CD14-positive monocyte (primary cell): Measurements from ENCODE around the gene AGK. TPM values are rescaled to one million over a fixed set of nuclear protein-coding genes. Genes with fewer than 3 reads are reported as not detected.
A peak's percentile ranks its signal among the peaks of the same experiment; 100 is the strongest.

Source experiments
- DNase-seq, 3 donors: peaks; one replicate each; pipeline ENCODE4 v3.0.0-alpha.2; 2011 to 2022
- H2AFZ ChIP-seq: 2 replicates; pipeline ENCODE4 v1.6.0; 2012; ENCODE audit warnings: mild to moderate bottlenecking, low read depth, low read length, inconsistent platforms; ENCODE audit not compliant: insufficient read depth, poor library complexity, severe bottlenecking
- H3K27ac ChIP-seq, 2 donors: 1 replicate in 1 of 2; 2 replicates in 1 of 2; pipeline ENCODE4 v1.5.1; 2012 to 2013; ENCODE audit warnings: low read length in 2 of 2, control low read depth in 1 of 2, inconsistent platforms in 1 of 2, low read depth in 1 of 2, mild to moderate bottlenecking in 1 of 2
- H3K27me3 ChIP-seq, 2 donors: one replicate each; pipeline versions ENCODE4 v1.6.0 to v1.6.1; 2011 to 2013; ENCODE audit warnings: low read length in 2 of 2; ENCODE audit not compliant: control insufficient read depth in 2 of 2, insufficient read depth in 2 of 2
- H3K36me3 ChIP-seq, 2 donors: replicated peaks in 1 of 2; 1 replicate in 1 of 2; 2 replicates in 1 of 2; pipeline versions ENCODE4 v1.5.1 to v1.6.1; 2012 to 2013; ENCODE audit warnings: low read length in 2 of 2, control low read depth in 1 of 2, inconsistent platforms in 1 of 2, mild to moderate bottlenecking in 1 of 2; ENCODE audit not compliant: insufficient read depth in 2 of 2, control insufficient read depth in 1 of 2
- H3K4me1 ChIP-seq, 2 donors: 1 replicate in 1 of 2; 2 replicates in 1 of 2; pipeline versions ENCODE4 v1.5.1 to v1.6.1; 2012 to 2013; ENCODE audit warnings: low read length in 2 of 2, control low read depth in 1 of 2, inconsistent platforms in 1 of 2, mild to moderate bottlenecking in 1 of 2, moderate library complexity in 1 of 2; ENCODE audit not compliant: insufficient read depth in 2 of 2, control insufficient read depth in 1 of 2
- H3K4me2 ChIP-seq: replicated peaks from 2 replicates; pipeline ENCODE3; 2012; ENCODE audit warnings: low read length, moderate library complexity, mild to moderate bottlenecking; ENCODE audit not compliant: poor library complexity, severe bottlenecking; ENCODE audit errors: extremely low read depth
- H3K4me3 ChIP-seq, 3 experiments: fragments of 200-600 bp in 1 of 3; sonication (generic) in 1 of 3; replicated peaks in 1 of 3; 1 replicate in 2 of 3; 2 replicates in 1 of 3; pipeline ENCODE4 v1.5.1; 2011 to 2013; ENCODE audit warnings: low read length in 3 of 3, mild to moderate bottlenecking in 3 of 3, control low read depth in 2 of 3, low read depth in 2 of 3, inconsistent platforms in 1 of 3, moderate library complexity in 1 of 3
- H3K79me2 ChIP-seq: 2 replicates; pipeline ENCODE4 v1.6.0; 2012; ENCODE audit warnings: mild to moderate bottlenecking, control low read depth, inconsistent platforms, low read length, moderate library complexity; ENCODE audit not compliant: insufficient read depth
- H3K9ac ChIP-seq: 2 replicates; pipeline ENCODE4 v1.6.0; 2017; ENCODE audit warnings: low read length, mild to moderate bottlenecking; ENCODE audit not compliant: insufficient read depth, poor library complexity, severe bottlenecking
- H3K9me3 ChIP-seq, 2 donors: replicated peaks in 1 of 2; 1 replicate in 1 of 2; 2 replicates in 1 of 2; pipeline versions ENCODE4 v1.5.1 to v1.6.1; 2012 to 2013; ENCODE audit warnings: low read length in 2 of 2, control low read depth in 1 of 2; ENCODE audit not compliant: control insufficient read depth in 1 of 2, insufficient read depth in 1 of 2
- H4K20me1 ChIP-seq: 2 replicates; pipeline ENCODE4 v1.6.0; 2012; ENCODE audit warnings: mild to moderate bottlenecking, low read length, control low read depth, moderate library complexity; ENCODE audit not compliant: insufficient read depth
- H3K27ac Mint-ChIP-seq, 7 donors: one replicate each; pipeline ENCODE4 v1.8.0; 2020; ENCODE audit warnings: mild to moderate bottlenecking in 7 of 7, mixed read lengths in 7 of 7, moderate library complexity in 6 of 7, inconsistent platforms in 2 of 7
- H3K27me3 Mint-ChIP-seq, 3 donors: one replicate each; pipeline ENCODE4 v1.8.0; 2021 to 2022; ENCODE audit warnings: low read depth in 3 of 3, mild to moderate bottlenecking in 3 of 3, mixed read lengths in 3 of 3, moderate library complexity in 3 of 3, inconsistent platforms in 1 of 3
- H3K36me3 Mint-ChIP-seq, 2 donors: one replicate each; pipeline ENCODE4 v1.8.0; 2020; ENCODE audit warnings: mixed read lengths in 2 of 2, inconsistent platforms in 1 of 2, mild to moderate bottlenecking in 1 of 2
- H3K4me1 Mint-ChIP-seq: one replicate; pipeline ENCODE4 v1.8.0; 2020; ENCODE audit warnings: mild to moderate bottlenecking, mixed read lengths
- H3K4me3 Mint-ChIP-seq, 2 donors: one replicate each; pipeline ENCODE4 v1.8.0; 2020; ENCODE audit warnings: mild to moderate bottlenecking in 2 of 2, mixed read lengths in 2 of 2, moderate library complexity in 1 of 2
- H3K9me3 Mint-ChIP-seq, 7 donors: one replicate each; pipeline ENCODE4 v1.8.0; 2020 to 2022; ENCODE audit warnings: mixed read lengths in 7 of 7, mild to moderate bottlenecking in 6 of 7, moderate library complexity in 6 of 7, inconsistent platforms in 2 of 7
- WGBS: methylation state at CpG from one replicate; pipeline ENCODE4 v1.1.5; 2013; ENCODE audit warnings: missing lambda C conversion rate; ENCODE audit not compliant: insufficient coverage; 5-methylcytosine and 5-hydroxymethylcytosine counted together
- intact Hi-C, 2 donors: fragments of 100-400 bp; cut with micrococcal nuclease; formaldehyde crosslinking; loops; one replicate each; pipeline versions ENCODE4 v1.15.0 to v1.15.1; 2023
- polyA plus RNA-seq, 3 donors: library from polyadenylated mRNA; depleted of rRNA in 1 of 3; unstranded in 2 of 3; stranded (reverse) in 1 of 3; fragments of 300-500 nt in 2 of 3; fragments of >200 nt in 1 of 3; fragmentation: Illumina TruSeq in 2 of 3; gene quantifications; 1 replicate in 2 of 3; 2 replicates in 1 of 3; pipeline ENCODE4 v1.2.3, GENCODE V29; 2012 to 2021
- TF ChIP-seq, protein P1 (sequence below): fragments of 200-600 bp; IDR thresholded peaks from one replicate; pipeline ENCODE4 v1.8.0; 2022; ENCODE audit warnings: antibody characterized with exemption, mild to moderate bottlenecking

The AGK gene
- polyA plus RNA-seq, 3 donors = 10.0 to 11.0 (median 11.0) TPM

DNA sequence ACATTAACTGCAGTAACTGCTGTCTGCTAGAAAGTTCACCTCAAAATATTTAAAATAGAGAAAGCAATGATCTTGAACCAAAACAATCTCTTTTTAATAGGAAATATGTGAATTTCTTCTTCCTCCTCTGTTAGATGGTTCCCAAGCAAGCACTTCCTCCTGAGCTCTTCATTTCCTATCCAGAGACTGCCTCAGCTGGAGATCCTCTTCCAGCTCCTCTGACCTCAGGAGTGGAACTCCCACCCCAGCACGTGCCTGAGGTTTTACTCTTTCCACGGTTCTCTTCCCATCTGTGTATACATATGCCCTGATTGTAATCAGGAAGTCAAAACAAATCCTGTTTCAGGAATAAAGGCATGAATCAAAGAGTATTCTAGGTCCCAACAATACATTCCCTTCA lies 145.1 kb downstream of the AGK start:
- Histone ChIP-seq H3K36me3 (no peaks in the 10 kb centered on the region), H3K27me3 (peaks cover 0 to 4% of the 10 kb centered on the region in 2 donors), H3K9me3 (no peaks in the 10 kb centered on the region), H3K4me1 (peaks cover 16 to 24% of the 10 kb centered on the region in 2 donors), H3K4me2 (no peak overlapping the region), H3K9ac (no peak overlapping the region), H2AFZ (no peak overlapping the region), H3K4me3 (no peak overlapping the region), H4K20me1 (no peaks in the 10 kb centered on the region), H3K79me2 (no peaks in the 10 kb centered on the region), H3K27ac (no peak overlapping the region)
- no CpG with 5 or more reads among the region's 2 CpGs for WGBS
- intact Hi-C loops = no loop called here
- DNase-seq = no peak
- Mint-ChIP-seq H3K9me3 (no peaks in the 10 kb centered on the region), H3K27ac (peak overlapping the region in 3 of 7 donors; percentile 40 to 69 (median 48)), H3K4me1 (peaks cover 46% of the 10 kb centered on the region), H3K27me3 (peaks cover 9 to 10% (median 10%) of the 10 kb centered on the region in 3 donors), H3K4me3 (no peak overlapping the region), H3K36me3 (peaks cover 5% of the 10 kb centered on the region in 2 donors)
- TF ChIP-seq, protein P1, sequence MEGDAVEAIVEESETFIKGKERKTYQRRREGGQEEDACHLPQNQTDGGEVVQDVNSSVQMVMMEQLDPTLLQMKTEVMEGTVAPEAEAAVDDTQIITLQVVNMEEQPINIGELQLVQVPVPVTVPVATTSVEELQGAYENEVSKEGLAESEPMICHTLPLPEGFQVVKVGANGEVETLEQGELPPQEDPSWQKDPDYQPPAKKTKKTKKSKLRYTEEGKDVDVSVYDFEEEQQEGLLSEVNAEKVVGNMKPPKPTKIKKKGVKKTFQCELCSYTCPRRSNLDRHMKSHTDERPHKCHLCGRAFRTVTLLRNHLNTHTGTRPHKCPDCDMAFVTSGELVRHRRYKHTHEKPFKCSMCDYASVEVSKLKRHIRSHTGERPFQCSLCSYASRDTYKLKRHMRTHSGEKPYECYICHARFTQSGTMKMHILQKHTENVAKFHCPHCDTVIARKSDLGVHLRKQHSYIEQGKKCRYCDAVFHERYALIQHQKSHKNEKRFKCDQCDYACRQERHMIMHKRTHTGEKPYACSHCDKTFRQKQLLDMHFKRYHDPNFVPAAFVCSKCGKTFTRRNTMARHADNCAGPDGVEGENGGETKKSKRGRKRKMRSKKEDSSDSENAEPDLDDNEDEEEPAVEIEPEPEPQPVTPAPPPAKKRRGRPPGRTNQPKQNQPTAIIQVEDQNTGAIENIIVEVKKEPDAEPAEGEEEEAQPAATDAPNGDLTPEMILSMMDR = no peak

DNA sequence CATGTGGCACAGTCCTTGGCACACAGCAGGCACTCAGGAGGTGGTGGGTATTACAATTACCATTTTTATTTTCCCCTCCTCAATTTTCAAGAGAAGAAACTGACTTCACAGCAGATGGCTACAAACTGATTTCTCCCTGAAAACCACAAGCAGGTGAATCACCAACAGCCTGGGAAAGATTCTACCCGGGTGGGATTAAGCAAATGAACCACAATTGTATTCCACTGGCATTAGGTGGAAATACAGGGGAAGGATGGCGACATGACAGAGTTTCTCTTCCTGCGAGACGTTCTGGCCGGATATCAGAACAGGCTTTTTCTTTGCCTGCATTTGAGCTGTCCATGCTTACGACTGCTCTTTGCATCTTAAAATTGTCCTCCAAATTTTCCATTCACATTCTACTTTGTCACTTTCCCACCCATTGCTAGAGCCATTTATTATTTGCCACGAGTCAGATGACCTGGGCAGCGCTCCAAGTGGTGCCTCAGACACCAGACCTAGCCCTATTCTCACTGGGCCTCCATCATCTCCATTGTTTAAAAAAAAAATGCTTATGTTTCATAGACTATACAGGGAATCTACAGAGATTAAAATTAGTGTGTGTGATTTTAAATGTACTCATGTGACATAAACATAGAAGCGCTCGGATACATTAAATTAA lies 146.1 kb downstream of the AGK start:
- Histone ChIP-seq H3K27me3 (peaks cover under 1 to 4% of the 10 kb centered on the region in 2 donors), H3K27ac (no peak overlapping the region), H3K4me1 (peaks cover 17 to 26% of the 10 kb centered on the region in 2 donors), H3K9me3 (no peaks in the 10 kb centered on the region), H3K36me3 (no peaks in the 10 kb centered on the region), H3K9ac (no peak overlapping the region), H3K79me2 (no peaks in the 10 kb centered on the region), H3K4me2 (no peak overlapping the region), H4K20me1 (no peaks in the 10 kb centered on the region), H2AFZ (no peak overlapping the region), H3K4me3 (no peak overlapping the region)
- H3K27me3 Mint-ChIP-seq = peaks cover 11 to 12% (median 12%) of the 10 kb centered on the region in 3 donors
- H3K9me3 Mint-ChIP-seq = no peaks in the 10 kb centered on the region
- 46% methylated on average over 5 of the region's 10 CpGs for WGBS
- DNase-seq = no peak
- peaks cover 5% of the 10 kb centered on the region in 2 donors for H3K36me3 Mint-ChIP-seq
- TF ChIP-seq, protein P1 = no peak
- peak overlapping the region in 1 of 2 donors; percentile 56 for H3K4me3 Mint-ChIP-seq
- no peak overlapping the region for H3K27ac Mint-ChIP-seq
- intact Hi-C loops = no loop called here
- H3K4me1 Mint-ChIP-seq = peaks cover 47% of the 10 kb centered on the region
